HG03039 (cell line): ENCODE measurements around the gene CDK11A.
"Not testable (repeated sequence)": the region's sequence is repeated elsewhere in the genome, so short reads cannot be mapped to it uniquely, and the experiment has no call there.

Source experiments
- ATAC-seq: cut with Tn5 transposase; IDR thresholded peaks from one replicate; pipeline ENCODE4 v1.9.1; 2021; ENCODE audit warnings: mild to moderate bottlenecking, moderate library complexity; ENCODE audit not compliant: unreplicated experiment

CDK11A gene

GRCh38 chr1:1687846-1688245 lies 36.3 kb downstream of the CDK11A start:
- no peak for ATAC-seq

DNA sequence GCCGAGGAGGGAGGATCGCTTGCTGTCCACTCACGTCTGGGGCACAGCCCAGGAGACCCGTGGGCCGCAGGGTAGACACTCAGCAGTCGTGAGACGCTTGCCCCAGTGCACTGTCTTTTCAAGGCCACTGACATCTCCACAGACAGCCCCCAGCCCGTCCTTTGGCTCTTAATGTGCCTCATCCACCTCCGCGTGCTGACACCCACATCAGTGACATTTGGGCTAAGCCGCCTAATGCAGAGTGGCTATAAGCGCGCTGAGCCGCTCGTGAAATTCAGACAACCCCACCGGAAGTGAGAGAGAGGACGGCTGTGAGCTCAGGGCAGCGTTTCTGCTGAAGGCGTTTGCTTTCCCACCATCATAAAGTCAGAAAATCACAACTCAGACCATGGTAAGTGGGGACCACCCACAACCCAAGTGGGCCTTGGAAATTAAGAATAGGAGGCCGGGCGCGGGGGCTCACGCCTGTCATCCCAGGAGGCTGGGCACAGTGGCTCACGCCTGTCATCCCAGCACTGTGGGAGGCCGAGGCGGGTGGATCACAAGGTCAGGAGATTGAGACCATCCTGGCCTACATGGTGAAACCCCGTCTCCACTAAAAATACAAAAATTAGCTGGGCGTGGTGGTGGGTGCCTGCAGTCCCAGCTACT lies 40.0 kb downstream of the CDK11A start:
- no peak for ATAC-seq

- no peak for ATAC-seq
These were observed 40.9 kb downstream of the CDK11A start for GRCh38 chr1:1683104-1683905.

GRCh38 chr1:1680912-1681273 lies 43.3 kb downstream of the CDK11A start:
- ATAC-seq, result no peak

GRCh38 chr1:1680031-1680911 lies 43.9 kb downstream of the CDK11A start:
- no peak for ATAC-seq

DNA sequence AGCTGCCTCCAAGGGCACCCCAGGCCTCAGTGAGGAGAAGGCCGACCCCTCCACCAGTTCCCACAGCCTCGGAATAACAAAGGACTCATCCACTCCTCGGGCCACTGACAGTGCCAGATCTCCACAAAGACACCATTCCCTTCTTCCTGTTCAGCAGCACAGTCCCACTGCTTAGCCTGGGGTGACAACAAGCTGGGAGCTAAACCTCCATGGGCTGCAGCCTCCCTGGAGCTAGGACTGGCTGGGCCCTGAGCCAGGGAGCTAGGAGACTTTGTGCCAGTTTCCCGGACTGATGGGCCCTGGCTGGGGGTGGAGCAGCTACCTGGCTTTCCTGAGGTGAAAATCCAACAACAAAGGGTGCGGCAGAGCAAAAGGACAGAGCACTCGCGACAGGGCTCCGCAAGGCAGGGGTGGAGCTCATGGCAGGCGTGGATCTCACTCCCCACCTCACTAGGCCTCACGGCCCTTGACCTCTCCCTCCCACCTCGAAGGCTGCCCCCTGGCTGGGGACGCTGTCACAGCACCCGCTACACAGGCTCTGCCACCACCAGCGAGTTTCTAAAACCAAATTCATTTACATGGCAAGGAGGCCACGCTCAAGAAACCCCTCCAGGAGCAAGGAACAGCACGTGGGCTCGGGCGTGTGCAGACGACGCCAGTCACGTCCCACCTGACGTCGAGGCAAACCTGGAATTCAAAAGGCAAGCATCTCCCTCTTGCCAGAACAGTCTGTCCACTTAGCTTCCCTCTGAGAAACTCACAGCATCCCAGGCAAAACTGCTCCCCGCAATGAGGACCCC lies 45.4 kb downstream of the CDK11A start:
- no peak for ATAC-seq

- ATAC-seq, result no peak
These were observed 46.2 kb downstream of the CDK11A start for GRCh38 chr1:1677718-1678580.

DNA sequence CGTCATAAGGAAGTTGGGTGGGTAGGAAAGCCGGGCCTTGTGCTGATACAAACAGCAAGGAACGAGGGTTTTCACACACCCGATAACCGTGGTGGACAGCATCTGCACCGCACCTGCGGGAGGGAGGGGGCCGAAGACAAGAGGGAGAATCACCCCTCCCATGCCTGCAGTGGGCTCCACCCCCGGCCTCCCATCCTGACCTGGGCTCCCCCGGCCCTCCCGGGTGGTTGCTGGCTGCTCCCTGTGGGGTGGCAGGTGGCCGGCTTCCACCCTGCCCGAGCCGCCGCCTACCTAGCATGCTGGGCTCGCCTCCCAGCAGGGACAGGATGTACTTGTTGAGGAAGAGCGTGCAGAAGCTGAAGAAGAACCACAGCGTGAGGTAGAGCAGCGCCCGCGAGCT lies 48.1 kb downstream of the CDK11A start:
- not testable (repeated sequence) for ATAC-seq

- not testable (repeated sequence) for ATAC-seq
These were observed 48.9 kb downstream of the CDK11A start for GRCh38 chr1:1675218-1675617.

DNA sequence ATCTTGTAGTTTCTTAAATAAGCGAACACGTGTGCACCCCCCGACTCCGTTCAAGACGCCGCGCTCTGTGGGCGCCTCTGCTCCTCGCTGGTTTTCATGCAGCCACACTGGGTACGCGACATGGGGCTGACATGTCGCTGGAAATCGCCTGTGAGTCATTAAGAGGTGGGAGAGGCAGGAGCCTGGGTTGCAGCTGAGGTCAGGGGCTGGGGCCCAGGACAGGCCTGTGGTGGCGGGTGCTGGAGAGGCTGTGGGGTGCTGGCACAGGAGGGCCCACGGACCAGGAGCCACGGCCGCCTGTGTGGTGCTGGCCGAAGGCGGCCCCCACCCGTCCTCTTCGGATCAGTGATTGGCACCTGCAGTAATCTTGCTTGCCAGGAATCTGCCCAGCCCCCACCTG lies 49.4 kb downstream of the CDK11A start:
- ATAC-seq, result not testable (repeated sequence)

GRCh38 chr1:1672181-1672965 lies 51.8 kb downstream of the CDK11A start:
- ATAC-seq, result no peak

DNA sequence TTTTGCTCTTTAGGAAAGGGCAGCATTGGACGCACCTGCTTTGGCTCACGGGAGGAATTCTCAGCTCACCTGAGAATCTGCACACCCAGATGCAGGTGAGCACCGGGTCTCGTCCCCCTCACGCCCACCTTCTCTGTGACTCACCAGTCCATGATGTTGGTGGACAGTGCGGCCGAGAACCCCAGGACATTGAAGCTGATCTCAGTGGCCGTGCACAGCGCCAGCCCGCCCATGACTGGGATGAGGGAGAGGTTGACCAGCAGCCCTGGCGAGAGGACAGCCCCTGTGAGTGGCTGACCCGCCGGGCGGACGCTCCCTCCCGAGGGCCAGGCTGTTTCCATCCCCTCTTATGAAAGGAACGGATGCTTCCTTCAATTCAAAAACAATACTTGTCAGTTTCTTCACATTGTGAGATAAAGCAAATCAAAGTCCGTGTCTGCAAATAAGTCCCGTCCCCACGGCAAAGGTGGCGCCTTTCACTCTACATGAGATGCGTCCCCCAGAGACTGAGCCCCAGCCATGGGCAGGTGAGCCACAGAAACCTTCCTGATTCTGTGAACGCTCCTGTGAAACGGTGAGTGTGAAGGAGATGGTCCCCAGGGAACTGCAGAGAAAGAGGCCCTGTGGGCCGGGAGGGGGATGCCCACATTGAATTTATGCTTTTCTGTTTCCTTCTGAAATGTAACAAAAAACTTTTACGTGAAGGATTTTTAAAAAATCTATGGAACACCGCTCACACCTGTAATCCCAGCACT lies 52.6 kb downstream of the CDK11A start:
- ATAC-seq, result no peak

DNA sequence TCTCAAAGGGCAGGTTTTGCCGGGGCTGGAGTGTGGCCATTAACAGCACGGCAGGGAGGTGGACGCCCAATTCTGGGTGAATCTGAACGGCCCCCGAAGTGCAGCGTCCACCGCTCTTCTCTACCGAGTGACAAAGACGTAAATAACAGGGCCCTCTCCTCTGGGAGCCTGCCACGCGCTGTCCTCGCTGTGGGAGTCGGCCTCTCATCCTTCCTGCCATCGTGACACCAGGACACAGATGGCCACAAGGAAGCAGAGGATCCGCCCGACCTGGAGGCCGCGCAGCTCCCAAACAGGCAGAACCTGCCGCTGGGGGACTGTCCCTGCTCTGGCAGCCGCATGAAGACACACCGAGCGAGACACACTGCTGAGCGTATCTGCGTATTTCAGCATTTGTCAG lies 53.3 kb downstream of the CDK11A start:
- no peak for ATAC-seq

GRCh38 chr1:1669468-1670440 lies 54.4 kb downstream of the CDK11A start:
- no peak for ATAC-seq

DNA sequence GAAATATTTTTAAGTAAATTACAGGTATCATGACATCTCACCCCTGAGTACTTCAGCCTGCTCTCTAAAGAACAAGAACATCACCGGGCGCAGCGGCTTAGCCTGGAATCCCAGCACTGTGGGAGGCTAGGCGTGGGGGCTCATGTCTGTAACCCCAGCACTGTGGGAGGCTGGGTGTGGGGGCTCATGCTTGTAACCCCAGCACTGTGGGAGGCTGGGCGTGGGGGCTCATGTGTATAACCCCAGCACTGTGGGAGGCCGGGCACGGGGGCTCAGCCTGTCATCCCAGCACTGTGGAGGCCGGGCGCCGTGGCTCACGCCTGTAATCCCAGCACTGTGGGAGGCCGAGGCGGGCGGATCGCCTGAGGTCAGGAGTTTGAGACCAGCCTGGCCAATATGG lies 57.6 kb downstream of the CDK11A start:
- ATAC-seq, result no peak

DNA sequence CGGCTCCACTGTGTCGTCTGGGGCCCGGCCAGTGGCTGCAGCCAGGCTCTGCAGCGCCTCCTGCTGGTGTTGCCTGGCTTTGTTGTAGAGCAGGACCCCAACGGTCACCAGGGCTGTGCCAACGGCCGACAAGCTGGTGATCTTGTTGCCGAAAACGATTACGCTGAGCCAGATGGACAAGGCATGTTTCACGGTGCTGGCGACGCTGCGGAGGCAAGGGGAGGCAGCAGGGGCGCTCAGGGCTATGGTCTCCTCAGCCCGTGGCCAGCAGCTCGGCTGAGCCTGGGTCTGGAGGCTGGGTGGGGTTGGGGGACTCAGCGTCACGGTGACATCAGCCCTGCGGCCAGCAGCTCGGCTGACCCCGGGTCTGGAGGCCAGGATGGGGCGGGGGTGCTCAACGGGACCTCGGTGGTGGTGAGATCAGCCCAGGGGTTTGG lies 58.3 kb downstream of the CDK11A start:
- ATAC-seq, result no peak
